Spleen (tissue), 7 donors: ENCODE measurements around the gene ARHGEF39.

Experiments
- POLR2A ChIP-seq, 3 donors: fragments of 450-650 bp; IDR thresholded peaks; one replicate each; pipeline ENCODE4 v1.5.1; 2017; ENCODE audit warnings: antibody characterized with exemption in 3 of 3, mild to moderate bottlenecking in 1 of 3
- POLR2AphosphoS5 ChIP-seq, 3 donors: sonication (generic); formaldehyde crosslinking; IDR thresholded peaks; one replicate each; pipeline ENCODE4 v1.5.1; 2017; ENCODE audit warnings: antibody characterized with exemption in 3 of 3
- TF ChIP-seq, protein P1 (sequence below), 11 experiments: fragments of 200-600 bp in 7 of 11; fragments of 450-650 bp in 4 of 11; sonication (generic) in 4 of 11; IDR thresholded peaks in 8 of 11; conservative IDR thresholded peaks in 3 of 11; 1 replicate in 7 of 11; 2 replicates in 4 of 11; pipeline versions ENCODE4 v1.4.0 to v1.8.0; 2016 to 2021; ENCODE audit warnings: antibody characterized with exemption in 11 of 11, inconsistent platforms in 4 of 11, mild to moderate bottlenecking in 1 of 11
- donor health status: DM: no; HTN: no; CAD: no; lungs with moderate emphysema.
- donor health status: DM: no; HTN: no; CAD: no.
- donor health status: DM: no; HTN: no; CAD: no.

DNA sequence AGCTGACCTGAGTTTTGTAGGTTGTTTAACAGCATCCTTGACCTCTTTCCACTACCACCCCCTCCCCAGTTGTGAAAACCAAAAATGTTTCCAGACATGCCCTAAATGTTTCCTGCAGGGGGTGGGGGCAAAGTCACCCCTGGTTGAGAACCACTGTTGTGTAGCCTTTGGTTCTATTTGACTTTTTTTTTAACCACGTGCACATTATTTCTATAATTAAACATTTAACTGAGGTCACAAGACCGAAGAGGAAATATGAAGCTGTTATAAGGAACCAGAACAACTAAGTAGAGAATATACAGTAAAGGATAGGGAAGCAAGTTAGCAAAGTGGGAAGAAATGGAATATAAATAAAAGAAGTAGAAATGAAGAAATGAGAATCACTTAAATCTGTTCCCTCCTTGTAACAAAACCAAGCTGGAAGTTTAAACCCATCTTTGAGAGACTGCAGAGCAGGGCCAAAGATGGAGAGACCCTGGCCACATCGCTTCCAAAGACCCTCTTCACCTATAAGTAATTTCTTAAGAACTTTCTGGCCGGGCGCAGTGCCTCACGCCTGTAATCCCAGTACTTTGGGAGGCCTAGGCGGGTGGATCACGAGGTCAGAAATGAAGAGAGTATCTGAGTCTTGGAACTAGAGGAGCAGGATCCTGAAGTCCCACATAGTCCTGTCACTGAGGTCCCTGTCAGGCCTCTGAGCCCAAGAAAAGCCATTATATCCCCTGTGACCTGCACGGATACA lies 28.7 kb downstream of the ARHGEF39 start:
- TF ChIP-seq, protein P1, sequence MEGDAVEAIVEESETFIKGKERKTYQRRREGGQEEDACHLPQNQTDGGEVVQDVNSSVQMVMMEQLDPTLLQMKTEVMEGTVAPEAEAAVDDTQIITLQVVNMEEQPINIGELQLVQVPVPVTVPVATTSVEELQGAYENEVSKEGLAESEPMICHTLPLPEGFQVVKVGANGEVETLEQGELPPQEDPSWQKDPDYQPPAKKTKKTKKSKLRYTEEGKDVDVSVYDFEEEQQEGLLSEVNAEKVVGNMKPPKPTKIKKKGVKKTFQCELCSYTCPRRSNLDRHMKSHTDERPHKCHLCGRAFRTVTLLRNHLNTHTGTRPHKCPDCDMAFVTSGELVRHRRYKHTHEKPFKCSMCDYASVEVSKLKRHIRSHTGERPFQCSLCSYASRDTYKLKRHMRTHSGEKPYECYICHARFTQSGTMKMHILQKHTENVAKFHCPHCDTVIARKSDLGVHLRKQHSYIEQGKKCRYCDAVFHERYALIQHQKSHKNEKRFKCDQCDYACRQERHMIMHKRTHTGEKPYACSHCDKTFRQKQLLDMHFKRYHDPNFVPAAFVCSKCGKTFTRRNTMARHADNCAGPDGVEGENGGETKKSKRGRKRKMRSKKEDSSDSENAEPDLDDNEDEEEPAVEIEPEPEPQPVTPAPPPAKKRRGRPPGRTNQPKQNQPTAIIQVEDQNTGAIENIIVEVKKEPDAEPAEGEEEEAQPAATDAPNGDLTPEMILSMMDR (IDR thresholded peaks at IDR 0.05 in 8 of 11, conservative IDR thresholded peaks at IDR 0.05 in 3 of 11) = no peak
- TF ChIP-seq POLR2A (IDR thresholded peaks at IDR 0.05) (no peak), POLR2AphosphoS5 (IDR thresholded peaks at IDR 0.05) (peak in 1 of 3 donors; percentile 26)
